HFFc6 (cell line): Measurements from ENCODE around the gene NUAK1. TPM values are rescaled to one million over a fixed set of nuclear protein-coding genes. Genes with fewer than 3 reads are reported as not detected.

Experiments
- DNase-seq: peaks from one replicate; pipeline ENCODE4 v3.0.0-alpha.2; 2018
- H3K27ac Mint-ChIP-seq: 2 replicates; pipeline ENCODE4 v1.8.0; 2020; ENCODE audit warnings: mild to moderate bottlenecking, mixed read lengths
- H3K27me3 Mint-ChIP-seq: 2 replicates; pipeline ENCODE4 v1.8.0; 2021; ENCODE audit warnings: mild to moderate bottlenecking, moderate library complexity, mixed read lengths; ENCODE audit not compliant: insufficient read depth
- H3K36me3 Mint-ChIP-seq: 2 replicates; pipeline ENCODE4 v1.8.0; 2021; ENCODE audit warnings: low read depth, mixed read lengths
- H3K4me1 Mint-ChIP-seq: 2 replicates; pipeline ENCODE4 v1.8.0; 2020; ENCODE audit warnings: low read depth, mixed read lengths
- H3K4me3 Mint-ChIP-seq: 2 replicates; pipeline ENCODE4 v1.8.0; 2020; ENCODE audit warnings: mild to moderate bottlenecking, moderate library complexity, mixed read lengths
- H3K9me3 Mint-ChIP-seq: 2 replicates; pipeline ENCODE4 v1.8.0; 2020; ENCODE audit warnings: mild to moderate bottlenecking, mixed read lengths
- total RNA-seq, 6 experiments: library from RNA; stranded (reverse); fragmentation: NEBNext Ultra II Directional; extraction: Animal tissue kit (Norgen Biotek cat#: 25700); gene quantifications; 2 replicates in 1 of 6; 3 replicates in 5 of 6; pipeline ENCODE4 v1.2.3, GENCODE V29; 2021
- TF ChIP-seq, protein P1 (sequence below): fragments of 200-600 bp; sonication (generic); IDR thresholded peaks from 2 replicates; pipeline ENCODE4 v1.5.0; 2021; ENCODE audit warnings: antibody characterized with exemption, mild to moderate bottlenecking

Gene NUAK1
- total RNA-seq, 6 experiments from 2014 or later = 11.0 to 37.3 (median 14.1) TPM

DNA sequence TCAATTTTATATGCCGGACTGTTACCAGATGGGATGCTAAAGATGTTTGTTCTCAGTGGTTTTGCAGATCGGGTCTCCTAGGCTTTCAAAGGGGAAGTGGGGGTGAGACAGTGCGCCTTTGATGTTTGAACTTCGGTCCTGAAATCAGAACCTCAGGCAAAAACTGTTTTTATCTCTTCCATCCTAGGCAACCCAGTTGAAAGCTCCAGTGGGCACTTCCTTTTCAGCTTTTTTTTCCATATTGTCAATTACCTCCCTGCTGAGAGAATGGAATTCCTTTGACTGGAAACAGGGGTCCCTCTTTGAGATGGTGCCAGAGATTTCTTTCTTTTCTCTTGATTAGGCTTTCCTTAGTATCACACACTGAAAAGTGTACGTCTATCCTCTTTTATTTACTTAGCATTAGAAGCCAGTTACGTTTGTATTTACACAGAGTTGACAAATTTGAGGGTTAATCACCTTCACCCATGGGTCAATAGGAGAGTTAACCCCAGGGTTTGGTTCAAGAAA, 40.0 kb downstream of the NUAK1 start:
- no peak overlapping the region for H3K27ac Mint-ChIP-seq
- no peak for DNase-seq
- H3K9me3 Mint-ChIP-seq = no peaks in the 10 kb centered on the region
- peaks cover 65% of the 10 kb centered on the region for H3K36me3 Mint-ChIP-seq
- H3K4me1 Mint-ChIP-seq = peaks cover 33% of the 10 kb centered on the region
- H3K27me3 Mint-ChIP-seq = no peaks in the 10 kb centered on the region
- TF ChIP-seq, protein P1, sequence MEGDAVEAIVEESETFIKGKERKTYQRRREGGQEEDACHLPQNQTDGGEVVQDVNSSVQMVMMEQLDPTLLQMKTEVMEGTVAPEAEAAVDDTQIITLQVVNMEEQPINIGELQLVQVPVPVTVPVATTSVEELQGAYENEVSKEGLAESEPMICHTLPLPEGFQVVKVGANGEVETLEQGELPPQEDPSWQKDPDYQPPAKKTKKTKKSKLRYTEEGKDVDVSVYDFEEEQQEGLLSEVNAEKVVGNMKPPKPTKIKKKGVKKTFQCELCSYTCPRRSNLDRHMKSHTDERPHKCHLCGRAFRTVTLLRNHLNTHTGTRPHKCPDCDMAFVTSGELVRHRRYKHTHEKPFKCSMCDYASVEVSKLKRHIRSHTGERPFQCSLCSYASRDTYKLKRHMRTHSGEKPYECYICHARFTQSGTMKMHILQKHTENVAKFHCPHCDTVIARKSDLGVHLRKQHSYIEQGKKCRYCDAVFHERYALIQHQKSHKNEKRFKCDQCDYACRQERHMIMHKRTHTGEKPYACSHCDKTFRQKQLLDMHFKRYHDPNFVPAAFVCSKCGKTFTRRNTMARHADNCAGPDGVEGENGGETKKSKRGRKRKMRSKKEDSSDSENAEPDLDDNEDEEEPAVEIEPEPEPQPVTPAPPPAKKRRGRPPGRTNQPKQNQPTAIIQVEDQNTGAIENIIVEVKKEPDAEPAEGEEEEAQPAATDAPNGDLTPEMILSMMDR = no peak
- H3K4me3 Mint-ChIP-seq = no peak overlapping the region

DNA sequence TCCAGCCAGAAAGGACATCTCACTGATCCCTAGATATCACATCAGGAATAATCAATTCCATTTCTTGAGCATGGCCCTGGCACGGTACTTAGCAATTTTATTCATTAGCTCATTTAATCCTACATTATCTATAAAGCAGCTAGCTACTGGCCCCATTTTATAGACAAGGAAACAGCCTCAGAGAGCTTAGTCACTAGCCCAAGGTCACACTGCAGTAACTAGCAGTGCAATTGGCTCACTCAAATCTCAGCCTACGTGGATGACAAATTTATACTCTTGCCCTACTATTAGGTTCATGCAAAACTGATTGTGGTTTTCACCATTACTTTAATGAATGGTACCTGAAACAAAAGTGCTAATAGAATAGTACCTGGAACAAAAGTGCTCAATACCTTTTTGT, 41.7 kb downstream of the NUAK1 start:
- Mint-ChIP-seq H3K27ac (peak overlapping the region; percentile 25; the same call in 1 of the 2 replicates), H3K27me3 (no peaks in the 10 kb centered on the region), H3K4me3 (no peak overlapping the region), H3K36me3 (peaks cover 63% of the 10 kb centered on the region), H3K4me1 (peaks cover 50% of the 10 kb centered on the region), H3K9me3 (no peaks in the 10 kb centered on the region)
- no peak for DNase-seq
- TF ChIP-seq, protein P1 = no peak

DNA sequence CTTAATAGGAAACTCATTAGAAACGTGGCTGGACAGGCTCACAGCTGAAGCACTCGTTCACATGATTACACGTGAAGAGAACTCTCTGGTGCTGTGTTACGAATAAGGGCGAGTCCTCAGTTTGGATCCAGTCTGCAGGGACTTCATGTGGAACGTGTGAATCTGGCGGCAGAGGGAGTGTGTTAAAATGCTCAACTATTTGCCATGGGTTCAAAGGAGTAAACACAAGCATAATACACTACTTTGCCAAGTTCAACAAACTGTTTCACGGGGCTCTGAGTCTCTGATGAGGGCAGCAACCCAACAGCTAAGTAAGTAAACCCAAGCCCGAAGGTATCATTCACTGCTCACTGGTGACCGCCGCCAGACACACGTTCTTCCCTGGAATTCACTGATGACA, 42.4 kb downstream of the NUAK1 start:
- Mint-ChIP-seq H3K4me3 (no peak overlapping the region), H3K27ac (peak overlapping the region; percentile 25; the same call in 1 of the 2 replicates), H3K27me3 (no peaks in the 10 kb centered on the region), H3K9me3 (no peaks in the 10 kb centered on the region), H3K36me3 (peaks cover 57% of the 10 kb centered on the region), H3K4me1 (peaks cover 56% of the 10 kb centered on the region)
- no peak for DNase-seq
- TF ChIP-seq, protein P1 = no peak

DNA sequence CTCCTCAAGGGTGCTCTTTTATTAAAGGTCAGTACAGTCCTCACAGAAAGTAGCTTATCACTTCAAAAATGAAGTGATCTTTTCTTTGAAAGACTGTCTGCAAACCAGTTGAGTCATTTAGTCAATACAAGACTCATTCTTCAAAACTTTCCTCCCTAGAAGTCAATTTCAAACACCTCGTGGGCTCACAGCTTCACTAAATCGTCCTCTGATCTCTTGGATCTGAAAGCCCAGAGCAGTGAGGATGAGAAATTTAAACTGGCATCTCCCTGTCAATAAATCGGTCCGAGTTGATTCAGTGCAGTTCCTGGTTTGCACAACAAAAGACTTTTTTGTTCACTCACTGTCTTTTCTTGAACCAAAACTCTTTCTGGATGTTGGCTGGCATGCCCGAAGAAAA, 44.5 kb downstream of the NUAK1 start:
- H3K4me1 Mint-ChIP-seq = peaks cover 77% of the 10 kb centered on the region
- TF ChIP-seq, protein P1 = no peak
- no peaks in the 10 kb centered on the region for H3K9me3 Mint-ChIP-seq
- peaks cover 2% of the 10 kb centered on the region; the same call in 1 of the 2 replicates for H3K27me3 Mint-ChIP-seq
- DNase-seq = no peak
- peaks cover 61% of the 10 kb centered on the region for H3K36me3 Mint-ChIP-seq
- H3K4me3 Mint-ChIP-seq = no peak overlapping the region
- H3K27ac Mint-ChIP-seq = peak overlapping the region; percentile 61; the same call in 1 of the 2 replicates

DNA sequence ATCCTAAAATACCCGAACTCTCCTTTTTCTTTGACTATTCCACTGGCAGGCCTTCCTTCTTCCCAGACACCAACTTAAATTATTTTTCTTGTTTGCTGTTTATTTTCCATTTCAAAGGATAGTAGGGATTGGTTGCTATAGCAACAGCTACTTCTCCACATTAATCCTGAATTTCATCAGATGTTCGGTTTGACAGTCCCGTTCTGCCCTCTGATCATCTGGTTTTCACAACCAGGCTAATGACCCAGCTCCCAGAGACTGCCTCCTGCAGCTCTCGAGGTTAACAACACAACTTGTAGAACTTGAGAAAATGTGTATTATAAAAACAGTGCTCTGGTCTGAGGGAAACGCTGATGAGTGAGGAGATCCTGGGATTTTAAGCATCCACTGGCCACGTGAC, 45.5 kb downstream of the NUAK1 start:
- H3K9me3 Mint-ChIP-seq = no peaks in the 10 kb centered on the region
- H3K27me3 Mint-ChIP-seq = peaks cover 2% of the 10 kb centered on the region; the same call in 1 of the 2 replicates
- DNase-seq = no peak
- peaks cover 84% of the 10 kb centered on the region for H3K4me1 Mint-ChIP-seq
- TF ChIP-seq, protein P1 = no peak
- H3K27ac Mint-ChIP-seq = peak overlapping the region; percentile 44; the same call in 1 of the 2 replicates
- H3K4me3 Mint-ChIP-seq = no peak overlapping the region
- H3K36me3 Mint-ChIP-seq = peaks cover 61% of the 10 kb centered on the region
